A549 (cell line): ENCODE measurements around the gene UHRF1. TPM values are rescaled to one million over a fixed set of nuclear protein-coding genes. Genes with fewer than 3 reads are reported as not detected.

Experiments
- ATAC-seq, 2 experiments: fragments of 200-7000 bp in 1 of 2; fragments of >200 bp in 1 of 2; cut with Nextera tagmentation in 1 of 2; cut with Tn5 transposase in 1 of 2; 3 replicates each; pipeline versions ENCODE4 v1.8.0 to v1.9.1; 2018 to 2020; ENCODE audit warnings: mild to moderate bottlenecking in 1 of 2, moderate library complexity in 1 of 2
- CTCF ChIA-PET: fragments of 300-600 bp; sonication (Branson Sonifier 250); formaldehyde crosslinking; extraction: SDS; loops from one replicate; lab custom pipeline; 2021; ENCODE audit warnings: antibody characterized with exemption, inconsistent platforms; lab: Yijun Ruan, JAX
- POLR2A ChIA-PET: fragments of 350-600 bp; formaldehyde crosslinking; extraction: SDS; loops from one replicate; lab custom pipeline; 2021; ENCODE audit warnings: antibody characterized with exemption, inconsistent platforms; lab: Yijun Ruan, JAX
- DNase-seq, 2 experiments: peaks; one replicate each; pipeline versions ENCODE4 v3.0.0 to v3.0.0-alpha.2; 2011 to 2016; ENCODE audit warnings: low read depth in 1 of 2, low spot score in 1 of 2
- FAIRE-seq: peaks from 2 replicates; lab custom pipeline; 2011; peaks lifted over from hg19 to GRCh38; lab: Jason Lieb, UNC
- H3K27ac ChIP-seq, 2 experiments: fragments of >200 bp; sonication (Bioruptor Twin); formaldehyde crosslinking; 3 replicates each; pipeline ENCODE4 v1.5.1; 2016 to 2017
- H3K4me1 ChIP-seq: fragments of >200 bp; sonication (Bioruptor Twin); formaldehyde crosslinking; 3 replicates; pipeline ENCODE4 v1.6.1; 2016
- H3K4me2 ChIP-seq: fragments of >200 bp; sonication (Bioruptor Twin); formaldehyde crosslinking; 3 replicates; pipeline ENCODE4 v1.6.1; 2016
- H3K4me3 ChIP-seq: fragments of >200 bp; sonication (Bioruptor Twin); formaldehyde crosslinking; 3 replicates; pipeline ENCODE4 v1.5.1; 2016
- H3K9me3 ChIP-seq: fragments of >200 bp; sonication (Bioruptor Twin); formaldehyde crosslinking; 3 replicates; pipeline ENCODE4 v1.6.1; 2016
- BHLHE40 ChIP-seq: IDR thresholded peaks from 2 replicates; pipeline ENCODE4 v1.6.1; 2012; ENCODE audit warnings: low read depth, low read length, inconsistent platforms
- CBX2 ChIP-seq: fragments of 200-600 bp; sonication (generic); IDR thresholded peaks from 2 replicates; pipeline ENCODE4 v1.6.1; 2016; ENCODE audit warnings: low read depth, mild to moderate bottlenecking, borderline replicate concordance
- CBX8 ChIP-seq: fragments of 200-600 bp; sonication (generic); IDR thresholded peaks from 2 replicates; pipeline ENCODE4 v1.6.1; 2016
- CEBPB ChIP-seq, 2 experiments: fragments of >200 bp in 1 of 2; sonication (Bioruptor Twin) in 1 of 2; formaldehyde crosslinking in 1 of 2; IDR thresholded peaks; 2 replicates each; pipeline ENCODE4 v1.6.1; 2012 to 2016
- CHD2 ChIP-seq: fragments of 150-350 bp; IDR thresholded peaks from 2 replicates; pipeline ENCODE4 v1.6.1; 2014; ENCODE audit warnings: low read length; ENCODE audit not compliant: partially characterized antibody
- ESRRA ChIP-seq: fragments of 150-350 bp; IDR thresholded peaks from 2 replicates; pipeline ENCODE4 v1.6.1; 2014; ENCODE audit warnings: mild to moderate bottlenecking, low read length, borderline replicate concordance
- FOXS1 ChIP-seq: fragments of 250-450 bp; sonication (Bioruptor Pico); IDR thresholded peaks from 2 replicates; pipeline ENCODE4 v1.5.0; 2020; ENCODE audit warnings: mild to moderate bottlenecking, moderate library complexity
- GATA3 ChIP-seq: IDR thresholded peaks from 2 replicates; pipeline ENCODE4 v1.6.1; 2012; ENCODE audit warnings: borderline replicate concordance
- HDAC2 ChIP-seq: fragments of 200-600 bp; sonication (generic); IDR thresholded peaks from 2 replicates; pipeline ENCODE4 v1.6.1; 2016
- HEYL ChIP-seq: fragments of 250-450 bp; sonication (Bioruptor Pico); IDR thresholded peaks from 2 replicates; pipeline ENCODE4 v1.8.0; 2021; ENCODE audit warnings: mild to moderate bottlenecking, moderate library complexity
- HOXA7 ChIP-seq: fragments of 250-450 bp; sonication (Bioruptor Pico); IDR thresholded peaks from 2 replicates; pipeline ENCODE4 v1.5.0; 2020; ENCODE audit warnings: mild to moderate bottlenecking, moderate library complexity
- HOXB13 ChIP-seq: fragments of 250-450 bp; sonication (Bioruptor Pico); IDR thresholded peaks from 2 replicates; pipeline ENCODE4 v1.5.0; 2020; ENCODE audit warnings: low read depth, mild to moderate bottlenecking, moderate library complexity
- HOXB5 ChIP-seq: fragments of 250-450 bp; sonication (Bioruptor Pico); IDR thresholded peaks from 2 replicates; pipeline ENCODE4 v1.5.0; 2020; ENCODE audit warnings: mild to moderate bottlenecking, moderate library complexity
- JUN ChIP-seq, 2 experiments: fragments of >200 bp; sonication (Bioruptor Twin); formaldehyde crosslinking; IDR thresholded peaks; 2 replicates in 1 of 2; 3 replicates in 1 of 2; pipeline ENCODE4 v1.6.1; 2016 to 2017
- JUNB ChIP-seq: fragments of >200 bp; sonication (Bioruptor Twin); formaldehyde crosslinking; IDR thresholded peaks from 2 replicates; pipeline ENCODE4 v1.6.1; 2016
- KDM5A ChIP-seq: fragments of 200-600 bp; sonication (generic); IDR thresholded peaks from 2 replicates; pipeline ENCODE4 v1.6.1; 2016; ENCODE audit warnings: antibody characterized with exemption, mild to moderate bottlenecking
- MAZ ChIP-seq: fragments of 150-350 bp; IDR thresholded peaks from 2 replicates; pipeline ENCODE4 v1.6.1; 2014; ENCODE audit warnings: antibody characterized with exemption, low read depth, low read length, borderline replicate concordance
- NFE2L2 ChIP-seq: fragments of 150-350 bp; conservative IDR thresholded peaks from 2 replicates; pipeline ENCODE4 v1.6.1; 2014; ENCODE audit warnings: low read length
- NPAS2 ChIP-seq: fragments of 250-450 bp; sonication (Bioruptor Pico); IDR thresholded peaks from 2 replicates; pipeline ENCODE4 v1.8.0; 2022; ENCODE audit warnings: mild to moderate bottlenecking, moderate library complexity, borderline replicate concordance
- NR3C1 ChIP-seq: fragments of >200 bp; sonication (Bioruptor Twin); formaldehyde crosslinking; IDR thresholded peaks from 3 replicates; pipeline ENCODE4 v1.6.1; 2017
- PHF8 ChIP-seq: fragments of 200-600 bp; sonication (generic); IDR thresholded peaks from 2 replicates; pipeline ENCODE4 v1.6.1; 2016; ENCODE audit warnings: low read depth, mild to moderate bottlenecking, antibody characterized with exemption, moderate library complexity, borderline replicate concordance
- POLR2A ChIP-seq: IDR thresholded peaks from 2 replicates; pipeline ENCODE4 v1.6.1; 2012; ENCODE audit warnings: mild to moderate bottlenecking, low read length
- POLR2AphosphoS2 ChIP-seq: conservative IDR thresholded peaks from 2 replicates; pipeline ENCODE4 v1.6.1; 2012; ENCODE audit warnings: low read length, improper control_type of control experiment, inconsistent platforms
- RAD21 ChIP-seq, 2 experiments: fragments of >200 bp in 1 of 2; sonication (Bioruptor Twin) in 1 of 2; formaldehyde crosslinking in 1 of 2; IDR thresholded peaks in 1 of 2; conservative IDR thresholded peaks in 1 of 2; 2 replicates in 1 of 2; 3 replicates in 1 of 2; pipeline ENCODE4 v1.6.1; 2012 to 2018; ENCODE audit warnings: inconsistent platforms in 1 of 2
- RARB ChIP-seq: fragments of 250-450 bp; sonication (Bioruptor Pico); IDR thresholded peaks from 2 replicates; pipeline ENCODE4 v1.8.0; 2021; ENCODE audit warnings: mild to moderate bottlenecking, moderate library complexity
- RCOR1 ChIP-seq: fragments of 150-350 bp; IDR thresholded peaks from 2 replicates; pipeline ENCODE4 v1.6.1; 2014; ENCODE audit warnings: antibody characterized with exemption, low read length, low read depth
- SMC3 ChIP-seq: fragments of >200 bp; sonication (Bioruptor Twin); formaldehyde crosslinking; IDR thresholded peaks from 3 replicates; pipeline ENCODE4 v1.6.1; 2018; ENCODE audit warnings: inconsistent platforms
- TFCP2L1 ChIP-seq: fragments of 250-450 bp; sonication (Bioruptor Pico); IDR thresholded peaks from 2 replicates; pipeline ENCODE4 v1.5.0; 2021; ENCODE audit warnings: mild to moderate bottlenecking
- TP53 ChIP-seq: fragments of 250-450 bp; sonication (Bioruptor Pico); IDR thresholded peaks from 2 replicates; pipeline ENCODE4 v1.5.0; 2021; ENCODE audit warnings: mild to moderate bottlenecking, moderate library complexity
- ZC3H11A ChIP-seq: fragments of 450-650 bp; IDR thresholded peaks from 2 replicates; pipeline ENCODE4 v1.6.1; 2014; ENCODE audit warnings: antibody characterized with exemption, mild to moderate bottlenecking
- ZFP36 ChIP-seq: fragments of 450-650 bp; IDR thresholded peaks from 2 replicates; pipeline ENCODE4 v1.6.1; 2014; ENCODE audit warnings: borderline replicate concordance; ENCODE audit not compliant: partially characterized antibody
- ZSCAN20 ChIP-seq: fragments of 250-450 bp; sonication (Bioruptor Pico); IDR thresholded peaks from 2 replicates; pipeline ENCODE4 v1.8.0; 2022; ENCODE audit warnings: mild to moderate bottlenecking, moderate library complexity
- WGBS: methylation state at CpG from one replicate; pipeline ENCODE4 v1.1.6; 2017; ENCODE audit errors: missing lambda C conversion rate; 5-methylcytosine and 5-hydroxymethylcytosine counted together
- polyA plus RNA-seq, 4 experiments: library from polyadenylated mRNA; depleted of rRNA in 3 of 4; stranded (reverse); fragments of >200 nt; fragmentation: RNase III in 1 of 4; extraction: RNeasy Plus Mini Kit Qiagen cat#74134 plus additional on column Dnase treatment in 1 of 4; gene quantifications; 2 replicates in 3 of 4; 3 replicates in 1 of 4; pipeline ENCODE4 v1.2.3, GENCODE V29; 2011 to 2017
- TF ChIP-seq, protein P1 (sequence below): fragments of >200 bp; sonication (Bioruptor Twin); formaldehyde crosslinking; IDR thresholded peaks from 3 replicates; pipeline ENCODE4 v1.5.1; 2016
- TF ChIP-seq, protein P2 (sequence below): IDR thresholded peaks from 2 replicates; pipeline ENCODE4 v1.6.1; 2012
- TF ChIP-seq, protein P3 (sequence below): IDR thresholded peaks from 2 replicates; pipeline ENCODE4 v1.6.1; 2012; ENCODE audit warnings: low read depth, borderline replicate concordance
- TF ChIP-seq, protein P4 (sequence below): fragments of 250-450 bp; sonication (Bioruptor Pico); IDR thresholded peaks from 2 replicates; pipeline ENCODE4 v1.5.0; 2020; ENCODE audit warnings: low read depth, mild to moderate bottlenecking, moderate library complexity
- TF ChIP-seq, protein P5 (sequence below): fragments of 250-450 bp; sonication (Bioruptor Pico); IDR thresholded peaks from 2 replicates; pipeline ENCODE4 v1.5.0; 2021; ENCODE audit warnings: mild to moderate bottlenecking, moderate library complexity, borderline replicate concordance

The UHRF1 gene
- polyA plus RNA-seq, 2 of the 4 experiments (the other 2 are of a cell fraction), result 7.2 to 52.3 TPM

DNA sequence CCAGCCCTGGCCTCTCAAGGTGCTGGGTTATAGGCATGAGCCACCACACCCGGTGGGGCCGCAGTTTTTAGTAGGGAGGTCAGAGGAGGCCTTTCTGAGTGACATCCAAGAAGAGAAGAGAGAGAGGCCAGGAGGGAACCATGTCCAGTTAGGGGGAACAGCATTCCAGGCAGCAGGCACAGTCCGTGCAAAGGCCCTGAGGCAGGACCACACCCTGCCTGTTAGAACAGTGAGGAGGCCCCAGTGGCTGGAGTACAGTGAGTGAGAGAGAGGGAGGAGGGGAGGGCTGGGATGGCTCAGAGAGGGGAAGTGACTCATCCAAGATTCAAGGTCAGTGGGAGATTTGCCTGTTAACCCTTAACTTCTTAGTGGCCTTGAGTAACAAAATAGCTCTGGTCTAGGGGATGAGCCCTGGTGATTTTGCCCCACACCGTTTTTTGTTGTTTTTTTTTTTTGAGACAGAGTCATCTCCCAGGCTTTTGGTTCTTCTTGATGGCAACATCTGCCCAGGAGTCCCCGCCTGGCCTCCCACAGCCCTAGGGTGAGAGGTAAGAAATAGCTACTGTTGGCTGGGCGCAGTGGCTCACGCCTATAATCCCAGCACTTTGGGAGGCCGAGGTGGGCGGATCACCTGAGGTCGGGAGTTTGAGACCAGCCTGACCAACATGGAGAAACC is 39.1 kb upstream of the UHRF1 start:
- Histone ChIP-seq H3K9me3 (no peaks in the 10 kb centered on the region), H3K4me2 (peak overlapping the region; percentile 34), H3K4me1 (peaks cover 37% of the 10 kb centered on the region), H3K27ac (peak overlapping the region; percentile 90 to 94), H3K4me3 (no peak overlapping the region)
- ATAC-seq (peak; percentile 75 to 77), FAIRE-seq (no peak), DNase-seq (peak; percentile 69 to 93)
- ChIA-PET POLR2A (interaction anchor here (0.6 to 1.5 kb wide), 3 partner anchors 42 to 243 kb away, joined by 3 to 9 read pairs (median 5); no protein-coding TSS in a partner anchor), CTCF (interaction anchor here (0.6 to 10.5 kb wide), 8 partner anchors 18 to 299 kb away, joined by 3 to 170 read pairs (median 22); partner anchors contain the start of genes ARRDC5, FEM1A and UHRF1)
- WGBS, result 20% methylated on average over 5 of the region's 10 CpGs
- TF ChIP-seq, protein P1, sequence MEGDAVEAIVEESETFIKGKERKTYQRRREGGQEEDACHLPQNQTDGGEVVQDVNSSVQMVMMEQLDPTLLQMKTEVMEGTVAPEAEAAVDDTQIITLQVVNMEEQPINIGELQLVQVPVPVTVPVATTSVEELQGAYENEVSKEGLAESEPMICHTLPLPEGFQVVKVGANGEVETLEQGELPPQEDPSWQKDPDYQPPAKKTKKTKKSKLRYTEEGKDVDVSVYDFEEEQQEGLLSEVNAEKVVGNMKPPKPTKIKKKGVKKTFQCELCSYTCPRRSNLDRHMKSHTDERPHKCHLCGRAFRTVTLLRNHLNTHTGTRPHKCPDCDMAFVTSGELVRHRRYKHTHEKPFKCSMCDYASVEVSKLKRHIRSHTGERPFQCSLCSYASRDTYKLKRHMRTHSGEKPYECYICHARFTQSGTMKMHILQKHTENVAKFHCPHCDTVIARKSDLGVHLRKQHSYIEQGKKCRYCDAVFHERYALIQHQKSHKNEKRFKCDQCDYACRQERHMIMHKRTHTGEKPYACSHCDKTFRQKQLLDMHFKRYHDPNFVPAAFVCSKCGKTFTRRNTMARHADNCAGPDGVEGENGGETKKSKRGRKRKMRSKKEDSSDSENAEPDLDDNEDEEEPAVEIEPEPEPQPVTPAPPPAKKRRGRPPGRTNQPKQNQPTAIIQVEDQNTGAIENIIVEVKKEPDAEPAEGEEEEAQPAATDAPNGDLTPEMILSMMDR, result no peak
- TF ChIP-seq ZSCAN20 (no peak), BHLHE40 (no peak), RAD21 (conservative IDR thresholded peaks at IDR 0.05 in 1 of 2, IDR thresholded peaks at IDR 0.05 in 1 of 2) (no peak), CBX8 (no peak), RCOR1 (peak; percentile 80; the same call in 1 of the 2 replicates), CEBPB (IDR thresholded peaks at IDR 0.05) (peak in 1 of 2 experiments; percentile 34; a peak in 1 of 4 replicates), CHD2 (no peak), HDAC2 (no peak), HOXA7 (CRISPR knock-in tag) (no peak), PHF8 (no peak), POLR2AphosphoS2 (no peak), RARB (CRISPR knock-in tag) (no peak), GATA3 (peak; percentile 56; the same call in 1 of the 2 replicates), ESRRA (peak; percentile 89), FOXS1 (no peak), NPAS2 (CRISPR knock-in tag) (no peak), HEYL (no peak), NFE2L2 (no peak), HOXB5 (CRISPR knock-in tag) (no peak), HOXB13 (CRISPR knock-in tag) (no peak), CBX2 (no peak), JUNB (peak; percentile 63), POLR2A (no peak), TP53 (no peak), ZC3H11A (no peak), MAZ (no peak), ZFP36 (no peak), NR3C1 (no peak), SMC3 (0 out of 3 replicates have a peak, but pooled peaks have one; percentile 9), TFCP2L1 (no peak), JUN (IDR thresholded peaks at IDR 0.05) (peak in 1 of 2 experiments; percentile 66; a peak in 2 of 5 replicates), KDM5A (no peak)
- TF ChIP-seq, protein P2, sequence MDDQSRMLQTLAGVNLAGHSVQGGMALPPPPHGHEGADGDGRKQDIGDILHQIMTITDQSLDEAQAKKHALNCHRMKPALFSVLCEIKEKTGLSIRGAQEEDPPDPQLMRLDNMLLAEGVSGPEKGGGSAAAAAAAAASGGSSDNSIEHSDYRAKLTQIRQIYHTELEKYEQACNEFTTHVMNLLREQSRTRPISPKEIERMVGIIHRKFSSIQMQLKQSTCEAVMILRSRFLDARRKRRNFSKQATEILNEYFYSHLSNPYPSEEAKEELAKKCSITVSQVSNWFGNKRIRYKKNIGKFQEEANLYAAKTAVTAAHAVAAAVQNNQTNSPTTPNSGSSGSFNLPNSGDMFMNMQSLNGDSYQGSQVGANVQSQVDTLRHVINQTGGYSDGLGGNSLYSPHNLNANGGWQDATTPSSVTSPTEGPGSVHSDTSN, result no peak
- TF ChIP-seq, protein P3, sequence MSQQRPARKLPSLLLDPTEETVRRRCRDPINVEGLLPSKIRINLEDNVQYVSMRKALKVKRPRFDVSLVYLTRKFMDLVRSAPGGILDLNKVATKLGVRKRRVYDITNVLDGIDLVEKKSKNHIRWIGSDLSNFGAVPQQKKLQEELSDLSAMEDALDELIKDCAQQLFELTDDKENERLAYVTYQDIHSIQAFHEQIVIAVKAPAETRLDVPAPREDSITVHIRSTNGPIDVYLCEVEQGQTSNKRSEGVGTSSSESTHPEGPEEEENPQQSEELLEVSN, result no peak
- TF ChIP-seq, protein P4, sequence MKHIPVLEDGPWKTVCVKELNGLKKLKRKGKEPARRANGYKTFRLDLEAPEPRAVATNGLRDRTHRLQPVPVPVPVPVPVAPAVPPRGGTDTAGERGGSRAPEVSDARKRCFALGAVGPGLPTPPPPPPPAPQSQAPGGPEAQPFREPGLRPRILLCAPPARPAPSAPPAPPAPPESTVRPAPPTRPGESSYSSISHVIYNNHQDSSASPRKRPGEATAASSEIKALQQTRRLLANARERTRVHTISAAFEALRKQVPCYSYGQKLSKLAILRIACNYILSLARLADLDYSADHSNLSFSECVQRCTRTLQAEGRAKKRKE (CRISPR knock-in tag), result no peak
- TF ChIP-seq, protein P5, sequence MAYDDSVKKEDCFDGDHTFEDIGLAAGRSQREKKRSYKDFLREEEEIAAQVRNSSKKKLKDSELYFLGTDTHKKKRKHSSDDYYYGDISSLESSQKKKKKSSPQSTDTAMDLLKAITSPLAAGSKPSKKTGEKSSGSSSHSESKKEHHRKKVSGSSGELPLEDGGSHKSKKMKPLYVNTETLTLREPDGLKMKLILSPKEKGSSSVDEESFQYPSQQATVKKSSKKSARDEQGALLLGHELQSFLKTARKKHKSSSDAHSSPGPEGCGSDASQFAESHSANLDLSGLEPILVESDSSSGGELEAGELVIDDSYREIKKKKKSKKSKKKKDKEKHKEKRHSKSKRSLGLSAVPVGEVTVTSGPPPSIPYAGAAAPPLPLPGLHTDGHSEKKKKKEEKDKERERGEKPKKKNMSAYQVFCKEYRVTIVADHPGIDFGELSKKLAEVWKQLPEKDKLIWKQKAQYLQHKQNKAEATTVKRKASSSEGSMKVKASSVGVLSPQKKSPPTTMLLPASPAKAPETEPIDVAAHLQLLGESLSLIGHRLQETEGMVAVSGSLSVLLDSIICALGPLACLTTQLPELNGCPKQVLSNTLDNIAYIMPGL (CRISPR knock-in tag), result no peak
